ENCODE data around the gene LCMT1. TPM values are rescaled to one million over a fixed set of nuclear protein-coding genes. Genes with fewer than 3 reads are reported as not detected.
"Not testable (repeated sequence)": the region's sequence is repeated elsewhere in the genome, so short reads cannot be mapped to it uniquely, and the experiment has no call there.

Gene LCMT1
- total and polyA plus RNA-seq, 2 donors (not counting 1 experiment from before 2014, with no cell fraction given), result 20.2 to 42.0 TPM

DNA sequence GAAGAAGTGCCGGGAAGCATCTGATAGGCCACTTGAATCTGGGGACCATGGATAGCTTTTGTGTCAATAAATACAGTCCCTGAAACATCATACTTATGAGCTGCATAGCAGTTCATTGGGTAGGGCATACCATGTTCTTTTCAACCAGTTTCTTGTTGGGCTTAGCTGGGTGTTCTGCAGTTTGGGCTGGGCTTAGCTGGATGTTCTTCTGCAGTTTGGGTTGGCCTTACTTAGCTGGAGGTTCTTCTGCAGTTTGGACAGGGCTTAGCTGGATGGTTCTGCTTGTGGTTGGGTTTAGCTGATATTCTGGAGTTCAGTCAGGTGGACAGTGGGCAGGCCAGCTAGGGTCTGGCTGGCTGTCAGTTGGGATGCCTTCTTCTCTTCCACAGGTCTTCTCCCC lies 52.1 kb downstream of the LCMT1 start:
- H3K27me3 Mint-ChIP-seq, result no peaks in the 10 kb centered on the region
- no peak overlapping the region for H3K4me3 ChIP-seq (ENCODE audit: control extremely low read depth in 1 of 5, extremely low read depth in 1 of 5, insufficient read depth in 1 of 5, low read depth in 2 of 5, low read length in 4 of 5)
- peaks cover 9 to 54% of the 10 kb centered on the region in 2 experiments for H3K36me3 ChIP-seq (replicated peaks in 1 of 2; ENCODE audit: control extremely low read depth in 1 of 2, control insufficient read depth in 1 of 2, extremely low read depth in 1 of 2, insufficient read depth in 2 of 2, low read length in 1 of 2)
- H3K27me3 ChIP-seq (replicated peaks in 1 of 4; ENCODE audit: control extremely low read depth in 1 of 4, control insufficient read depth in 3 of 4, insufficient read depth in 4 of 4, low read length in 3 of 4), result no peaks in the 10 kb centered on the region
- H3K4me1 ChIP-seq (ENCODE audit: control insufficient read depth in 2 of 2, insufficient read depth in 2 of 2, low read length in 2 of 2), result no peaks in the 10 kb centered on the region
- H3K27ac ChIP-seq (ENCODE audit: low read length in 2 of 2), result no peak overlapping the region
- H2AFZ ChIP-seq (ENCODE audit: insufficient read depth, low read depth, low read length, poor library complexity, severe bottlenecking), result no peak overlapping the region
- WGBS (ENCODE audit: insufficient coverage), result no CpG with 5 or more reads among the region's 1 CpG
- no peak overlapping the region for H3K9ac ChIP-seq (ENCODE audit: low read length)
- H3K9me3 ChIP-seq (ENCODE audit: control extremely low read depth in 1 of 3, control insufficient read depth in 2 of 3, insufficient read depth in 1 of 3, low read length in 2 of 3), result no peaks in the 10 kb centered on the region
- TF ChIP-seq, protein P1, sequence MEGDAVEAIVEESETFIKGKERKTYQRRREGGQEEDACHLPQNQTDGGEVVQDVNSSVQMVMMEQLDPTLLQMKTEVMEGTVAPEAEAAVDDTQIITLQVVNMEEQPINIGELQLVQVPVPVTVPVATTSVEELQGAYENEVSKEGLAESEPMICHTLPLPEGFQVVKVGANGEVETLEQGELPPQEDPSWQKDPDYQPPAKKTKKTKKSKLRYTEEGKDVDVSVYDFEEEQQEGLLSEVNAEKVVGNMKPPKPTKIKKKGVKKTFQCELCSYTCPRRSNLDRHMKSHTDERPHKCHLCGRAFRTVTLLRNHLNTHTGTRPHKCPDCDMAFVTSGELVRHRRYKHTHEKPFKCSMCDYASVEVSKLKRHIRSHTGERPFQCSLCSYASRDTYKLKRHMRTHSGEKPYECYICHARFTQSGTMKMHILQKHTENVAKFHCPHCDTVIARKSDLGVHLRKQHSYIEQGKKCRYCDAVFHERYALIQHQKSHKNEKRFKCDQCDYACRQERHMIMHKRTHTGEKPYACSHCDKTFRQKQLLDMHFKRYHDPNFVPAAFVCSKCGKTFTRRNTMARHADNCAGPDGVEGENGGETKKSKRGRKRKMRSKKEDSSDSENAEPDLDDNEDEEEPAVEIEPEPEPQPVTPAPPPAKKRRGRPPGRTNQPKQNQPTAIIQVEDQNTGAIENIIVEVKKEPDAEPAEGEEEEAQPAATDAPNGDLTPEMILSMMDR (IDR thresholded peaks at IDR 0.05), result no peak
- TF ChIP-seq EZH2 (IDR thresholded peaks at IDR 0.05; ENCODE audit: borderline replicate concordance, insufficient read depth, low read depth, low read length, poor library complexity, severe bottlenecking), result no peak
- no peaks in the 10 kb centered on the region for H3K4me1 Mint-ChIP-seq
- POLR2A ChIA-PET, result interaction anchor here (0.6 kb wide), 1 partner anchor 32 kb away, joined by 3 read pairs; no protein-coding TSS in a partner anchor
- H3K79me2 ChIP-seq (ENCODE audit: control insufficient read depth, insufficient read depth, low read length), result no peaks in the 10 kb centered on the region
- H3K27ac Mint-ChIP-seq, result no peak overlapping the region
- no peaks in the 10 kb centered on the region for H4K20me1 ChIP-seq (ENCODE audit: control insufficient read depth, insufficient read depth, low read length, poor library complexity, severe bottlenecking)
- no peak overlapping the region for H3K4me3 Mint-ChIP-seq
- DNase-seq, result no peak
- H3K9me3 Mint-ChIP-seq (ENCODE audit: insufficient read depth), result no peaks in the 10 kb centered on the region
- intact Hi-C loops (cut with micrococcal nuclease), result no loop called here
- no peak for ATAC-seq (ENCODE audit: low read depth)
- CTCF ChIA-PET, result no interaction called here
- H3K4me2 ChIP-seq (replicated peaks; ENCODE audit: low read depth, low read length, poor library complexity, severe bottlenecking), result no peak overlapping the region

GRCh38 chr16:25165284-25165683 lies 53.7 kb downstream of the LCMT1 start:
- ChIA-PET POLR2A (no interaction called here), CTCF (interaction anchor here (1.5 kb wide), 1 partner anchor 10 kb away, joined by 4 read pairs; no protein-coding TSS in a partner anchor)
- WGBS (ENCODE audit: insufficient coverage), result 25% methylated on average over 1 of the region's 5 CpGs
- TF ChIP-seq EZH2 (IDR thresholded peaks at IDR 0.05; ENCODE audit: borderline replicate concordance, insufficient read depth, low read depth, low read length, poor library complexity, severe bottlenecking), result no peak
- TF ChIP-seq, protein P1 (IDR thresholded peaks at IDR 0.05), result no peak
- H3K27ac Mint-ChIP-seq, result no peak overlapping the region
- intact Hi-C loops (cut with micrococcal nuclease), result no loop called here
- no peaks in the 10 kb centered on the region for H3K9me3 ChIP-seq (ENCODE audit: control extremely low read depth in 1 of 3, control insufficient read depth in 2 of 3, insufficient read depth in 1 of 3, low read length in 2 of 3)
- no peak overlapping the region for H3K27ac ChIP-seq (ENCODE audit: low read length in 2 of 2)
- no peaks in the 10 kb centered on the region for H3K27me3 Mint-ChIP-seq
- H3K4me3 ChIP-seq (ENCODE audit: control extremely low read depth in 1 of 5, extremely low read depth in 1 of 5, insufficient read depth in 1 of 5, low read depth in 2 of 5, low read length in 4 of 5), result no peak overlapping the region
- no peaks in the 10 kb centered on the region for H3K79me2 ChIP-seq (ENCODE audit: control insufficient read depth, insufficient read depth, low read length)
- ATAC-seq (ENCODE audit: low read depth), result no peak
- no peak for DNase-seq
- no peak overlapping the region for H3K9ac ChIP-seq (ENCODE audit: low read length)
- peaks cover 9 to 63% of the 10 kb centered on the region in 2 experiments for H3K36me3 ChIP-seq (replicated peaks in 1 of 2; ENCODE audit: control extremely low read depth in 1 of 2, control insufficient read depth in 1 of 2, extremely low read depth in 1 of 2, insufficient read depth in 2 of 2, low read length in 1 of 2)
- no peaks in the 10 kb centered on the region for H3K27me3 ChIP-seq (replicated peaks in 1 of 4; ENCODE audit: control extremely low read depth in 1 of 4, control insufficient read depth in 3 of 4, insufficient read depth in 4 of 4, low read length in 3 of 4)
- no peak overlapping the region for H2AFZ ChIP-seq (ENCODE audit: insufficient read depth, low read depth, low read length, poor library complexity, severe bottlenecking)
- H3K4me3 Mint-ChIP-seq, result no peak overlapping the region
- no peaks in the 10 kb centered on the region for H3K4me1 Mint-ChIP-seq
- no peak overlapping the region for H3K4me2 ChIP-seq (replicated peaks; ENCODE audit: low read depth, low read length, poor library complexity, severe bottlenecking)
- no peaks in the 10 kb centered on the region for H3K4me1 ChIP-seq (ENCODE audit: control insufficient read depth in 2 of 2, insufficient read depth in 2 of 2, low read length in 2 of 2)
- H3K9me3 Mint-ChIP-seq (ENCODE audit: insufficient read depth), result no peaks in the 10 kb centered on the region
- no peaks in the 10 kb centered on the region for H4K20me1 ChIP-seq (ENCODE audit: control insufficient read depth, insufficient read depth, low read length, poor library complexity, severe bottlenecking)

DNA sequence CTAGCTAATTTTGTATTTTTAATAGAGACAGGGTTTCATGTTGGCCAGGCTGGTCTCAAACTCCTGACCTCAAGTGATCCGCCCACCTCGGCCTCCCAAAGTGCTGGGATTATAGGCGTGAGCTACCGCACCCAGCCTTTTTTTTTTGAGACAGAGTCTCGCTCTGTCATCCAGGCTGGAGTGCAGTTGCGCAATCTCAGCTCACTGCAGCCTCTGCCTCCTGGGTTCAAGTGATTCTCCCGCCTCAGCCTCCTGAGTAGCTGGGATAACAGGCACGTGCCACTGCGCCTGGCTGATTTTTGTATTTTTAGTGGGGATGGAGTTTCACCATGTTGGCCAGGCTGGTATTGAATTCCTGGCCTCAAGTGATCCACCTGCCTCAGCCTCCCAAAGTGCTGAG lies 56.4 kb downstream of the LCMT1 start:
- CTCF ChIA-PET; H3K27me3 ChIP-seq (replicated peaks in 1 of 4; ENCODE audit: control extremely low read depth in 1 of 4, control insufficient read depth in 3 of 4, insufficient read depth in 4 of 4, low read length in 3 of 4); H3K9me3 ChIP-seq (ENCODE audit: control extremely low read depth in 1 of 3, control insufficient read depth in 2 of 3, insufficient read depth in 1 of 3, low read length in 2 of 3); H3K4me3 Mint-ChIP-seq; intact Hi-C loops (cut with micrococcal nuclease); H2AFZ ChIP-seq (ENCODE audit: insufficient read depth, low read depth, low read length, poor library complexity, severe bottlenecking); POLR2A ChIA-PET; H3K79me2 ChIP-seq (ENCODE audit: control insufficient read depth, insufficient read depth, low read length); ATAC-seq (ENCODE audit: low read depth); H3K4me2 ChIP-seq (replicated peaks; ENCODE audit: low read depth, low read length, poor library complexity, severe bottlenecking); H3K27me3 Mint-ChIP-seq; H4K20me1 ChIP-seq (ENCODE audit: control insufficient read depth, insufficient read depth, low read length, poor library complexity, severe bottlenecking); H3K4me3 ChIP-seq (ENCODE audit: control extremely low read depth in 1 of 5, extremely low read depth in 1 of 5, insufficient read depth in 1 of 5, low read depth in 2 of 5, low read length in 4 of 5); H3K4me1 Mint-ChIP-seq; H3K27ac Mint-ChIP-seq; DNase-seq; H3K4me1 ChIP-seq (ENCODE audit: control insufficient read depth in 2 of 2, insufficient read depth in 2 of 2, low read length in 2 of 2); H3K9me3 Mint-ChIP-seq (ENCODE audit: insufficient read depth); H3K27ac ChIP-seq (ENCODE audit: low read length in 2 of 2); H3K9ac ChIP-seq (ENCODE audit: low read length): not testable (repeated sequence)
- H3K36me3 ChIP-seq (replicated peaks in 1 of 2; ENCODE audit: control extremely low read depth in 1 of 2, control insufficient read depth in 1 of 2, extremely low read depth in 1 of 2, insufficient read depth in 2 of 2, low read length in 1 of 2), result peaks cover 7 to 62% of the 10 kb centered on the region in 2 experiments
- 98% methylated on average over 6 of the region's 9 CpGs for WGBS (ENCODE audit: insufficient coverage)
